Liver (tissue), 9 donors: Measurements from ENCODE around the gene LCMT1. TPM values are rescaled to one million over a fixed set of nuclear protein-coding genes. Genes with fewer than 3 reads are reported as not detected.
A peak's percentile ranks its signal among the peaks of the same experiment; 100 is the strongest.

Experiments
- DNase-seq: peaks from one replicate; pipeline ENCODE4 v3.0.0-alpha.2; 2017; ENCODE audit warnings: low spot score
- H3K27ac ChIP-seq, 2 donors: one replicate each; pipeline ENCODE4 v1.7.0; 2013; ENCODE audit warnings: inconsistent platforms in 2 of 2, low read length in 2 of 2, control low read depth in 1 of 2, low read depth in 1 of 2, mild to moderate bottlenecking in 1 of 2
- H3K27me3 ChIP-seq, 4 donors: one replicate each; pipeline versions ENCODE4 v1.6.1 to v1.7.0; 2013; ENCODE audit warnings: low read length in 3 of 4, inconsistent platforms in 1 of 4, mild to moderate bottlenecking in 1 of 4, moderate library complexity in 1 of 4; ENCODE audit not compliant: control insufficient read depth in 4 of 4, insufficient read depth in 4 of 4
- H3K36me3 ChIP-seq, 4 donors: one replicate each; pipeline versions ENCODE4 v1.6.1 to v1.7.0; 2013; ENCODE audit warnings: low read length in 3 of 4, mild to moderate bottlenecking in 3 of 4, low read depth in 1 of 4, moderate library complexity in 1 of 4; ENCODE audit not compliant: control insufficient read depth in 4 of 4, insufficient read depth in 3 of 4
- H3K4me1 ChIP-seq, 4 donors: one replicate each; pipeline versions ENCODE4 v1.6.1 to v1.7.0; 2013; ENCODE audit warnings: low read length in 3 of 4, mild to moderate bottlenecking in 3 of 4, moderate library complexity in 1 of 4; ENCODE audit not compliant: control insufficient read depth in 4 of 4, insufficient read depth in 4 of 4
- H3K4me3 ChIP-seq, 3 donors: one replicate each; pipeline versions ENCODE4 v1.6.1 to v1.7.0; 2013; ENCODE audit warnings: low read length in 3 of 3, control low read depth in 1 of 3, low read depth in 1 of 3, mild to moderate bottlenecking in 1 of 3
- H3K9ac ChIP-seq, 2 donors: one replicate each; pipeline ENCODE4 v1.7.0; 2013; ENCODE audit warnings: low read length in 2 of 2, mild to moderate bottlenecking in 2 of 2, moderate library complexity in 2 of 2, control low read depth in 1 of 2, low read depth in 1 of 2
- H3K9me3 ChIP-seq, 4 donors: one replicate each; pipeline versions ENCODE4 v1.6.1 to v1.7.0; 2013; ENCODE audit warnings: low read length in 3 of 4; ENCODE audit not compliant: control insufficient read depth in 4 of 4
- EGR1 ChIP-seq, 2 donors: IDR thresholded peaks; 2 replicates each; pipeline ENCODE4 v1.6.1; 2016 to 2018; ENCODE audit warnings: antibody characterized with exemption in 2 of 2, low read depth in 2 of 2
- FOXA1 ChIP-seq: IDR thresholded peaks from 2 replicates; pipeline ENCODE4 v1.6.1; 2016; ENCODE audit warnings: antibody characterized with exemption
- FOXA2 ChIP-seq: IDR thresholded peaks from 2 replicates; pipeline ENCODE4 v1.6.1; 2016; ENCODE audit warnings: antibody characterized with exemption
- GABPA ChIP-seq, 2 donors: IDR thresholded peaks in 1 of 2; conservative IDR thresholded peaks in 1 of 2; 2 replicates each; pipeline ENCODE4 v1.6.1; 2016; ENCODE audit warnings: antibody characterized with exemption in 2 of 2, mild to moderate bottlenecking in 1 of 2, moderate library complexity in 1 of 2
- HNF4A ChIP-seq, 2 donors: conservative IDR thresholded peaks; 2 replicates each; pipeline ENCODE4 v1.6.1; 2016; ENCODE audit warnings: antibody characterized with exemption in 2 of 2, mild to moderate bottlenecking in 2 of 2
- HNF4G ChIP-seq: IDR thresholded peaks from 2 replicates; pipeline ENCODE4 v1.6.1; 2016; ENCODE audit warnings: antibody characterized with exemption
- JUND ChIP-seq, 2 donors: IDR thresholded peaks; 2 replicates each; pipeline ENCODE4 v1.6.1; 2016; ENCODE audit warnings: antibody characterized with exemption in 2 of 2
- NR2F2 ChIP-seq: IDR thresholded peaks from 2 replicates; pipeline ENCODE4 v1.6.1; 2016; ENCODE audit warnings: antibody characterized with exemption
- RAD21 ChIP-seq, 2 donors: IDR thresholded peaks; 2 replicates each; pipeline ENCODE4 v1.6.1; 2016; ENCODE audit warnings: antibody characterized with exemption in 2 of 2, mild to moderate bottlenecking in 2 of 2
- RXRA ChIP-seq, 2 donors: IDR thresholded peaks; 2 replicates each; pipeline ENCODE4 v1.6.1; 2017 to 2018; ENCODE audit warnings: antibody characterized with exemption in 2 of 2, mild to moderate bottlenecking in 1 of 2
- SP1 ChIP-seq: IDR thresholded peaks from 2 replicates; pipeline ENCODE4 v1.6.1; 2018; ENCODE audit warnings: antibody characterized with exemption, mild to moderate bottlenecking
- TAF1 ChIP-seq: conservative IDR thresholded peaks from 2 replicates; pipeline ENCODE4 v1.6.1; 2016; ENCODE audit warnings: antibody characterized with exemption, mild to moderate bottlenecking
- YY1 ChIP-seq: IDR thresholded peaks from 2 replicates; pipeline ENCODE4 v1.6.1; 2016; ENCODE audit warnings: antibody characterized with exemption, mild to moderate bottlenecking
- WGBS: extraction: QIAGEN DNeasy Blood & Tissue Kit; methylation state at CpG from one replicate; pipeline ENCODE4 v1.1.7; 2013; 5-methylcytosine and 5-hydroxymethylcytosine counted together
- polyA plus RNA-seq, 2 donors: library from polyadenylated mRNA; stranded (reverse) in 1 of 2; unstranded in 1 of 2; fragments of 200-250 nt in 1 of 2; fragments of >200 nt in 1 of 2; fragmentation: Nextera tagmentation in 1 of 2; extraction: Ambion mirVana in 1 of 2; gene quantifications; one replicate each; pipeline versions ENCODE4 v1.2.1 to v1.2.3, GENCODE V29; 2013 to 2015
- total RNA-seq, 2 donors: library from RNA; depleted of rRNA; stranded (reverse); fragments of >200 nt; gene quantifications; one replicate each; pipeline ENCODE4 v1.2.3, GENCODE V29; 2014
- TF ChIP-seq, protein P1 (sequence below): fragments of 150-350 bp; IDR thresholded peaks from 2 replicates; pipeline ENCODE4 v1.5.1; 2017; ENCODE audit warnings: improper control_type of control experiment, low read depth, low read length; ENCODE audit not compliant: missing input control
- TF ChIP-seq, protein P2 (sequence below): IDR thresholded peaks from 2 replicates; pipeline ENCODE4 v1.6.1; 2016; ENCODE audit warnings: antibody characterized with exemption, mild to moderate bottlenecking
- TF ChIP-seq, protein P3 (sequence below): IDR thresholded peaks from 2 replicates; pipeline ENCODE4 v1.6.1; 2016; ENCODE audit warnings: antibody characterized with exemption
- TF ChIP-seq, protein P4 (sequence below): IDR thresholded peaks from 2 replicates; pipeline ENCODE4 v1.6.1; 2016; ENCODE audit warnings: antibody characterized with exemption
- TF ChIP-seq, protein P5 (sequence below): IDR thresholded peaks from 2 replicates; pipeline ENCODE4 v1.6.1; 2016; ENCODE audit warnings: antibody characterized with exemption
- donor health status: healthy.
- donor health status: healthy.
- donor health status: healthy.
- donor health status: healthy.
- donor health status: healthy.

The LCMT1 gene
- total and polyA plus RNA-seq, 4 donors: 4.8 to 8.2 (median 6.6) TPM

DNA sequence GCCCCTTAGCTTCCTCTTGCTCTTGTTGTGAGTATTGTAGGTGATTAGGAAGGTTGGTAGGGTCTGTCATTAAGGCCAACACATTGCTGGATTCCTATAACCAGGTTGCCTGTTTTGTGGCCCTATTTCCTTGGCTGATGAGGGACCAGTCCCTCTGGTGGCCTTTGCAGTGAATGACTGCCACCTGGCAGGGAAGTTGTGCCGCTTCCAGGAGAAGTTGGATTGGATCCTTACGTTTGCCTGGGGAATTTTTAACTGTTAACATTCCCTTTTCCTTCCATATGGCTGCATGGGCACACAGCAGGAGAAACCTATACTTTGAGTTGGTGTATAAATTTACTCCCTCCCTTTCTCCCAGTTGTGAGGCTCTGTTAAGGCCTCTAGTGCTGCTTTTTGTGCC lies 32.4 kb downstream of the LCMT1 start:
- Histone ChIP-seq H3K9ac (no peak overlapping the region), H3K9me3 (no peaks in the 10 kb centered on the region), H3K27ac (no peak overlapping the region), H3K36me3 (peaks cover 2 to 31% (median 14%) of the 10 kb centered on the region in 4 donors), H3K4me3 (no peak overlapping the region), H3K4me1 (no peaks in the 10 kb centered on the region), H3K27me3 (no peaks in the 10 kb centered on the region)
- WGBS: 29% methylated on average over 2 of the region's 2 CpGs
- peak; percentile 36 to 69 for TF ChIP-seq RAD21 (IDR thresholded peaks at IDR 0.05)
- TF ChIP-seq, protein P1, sequence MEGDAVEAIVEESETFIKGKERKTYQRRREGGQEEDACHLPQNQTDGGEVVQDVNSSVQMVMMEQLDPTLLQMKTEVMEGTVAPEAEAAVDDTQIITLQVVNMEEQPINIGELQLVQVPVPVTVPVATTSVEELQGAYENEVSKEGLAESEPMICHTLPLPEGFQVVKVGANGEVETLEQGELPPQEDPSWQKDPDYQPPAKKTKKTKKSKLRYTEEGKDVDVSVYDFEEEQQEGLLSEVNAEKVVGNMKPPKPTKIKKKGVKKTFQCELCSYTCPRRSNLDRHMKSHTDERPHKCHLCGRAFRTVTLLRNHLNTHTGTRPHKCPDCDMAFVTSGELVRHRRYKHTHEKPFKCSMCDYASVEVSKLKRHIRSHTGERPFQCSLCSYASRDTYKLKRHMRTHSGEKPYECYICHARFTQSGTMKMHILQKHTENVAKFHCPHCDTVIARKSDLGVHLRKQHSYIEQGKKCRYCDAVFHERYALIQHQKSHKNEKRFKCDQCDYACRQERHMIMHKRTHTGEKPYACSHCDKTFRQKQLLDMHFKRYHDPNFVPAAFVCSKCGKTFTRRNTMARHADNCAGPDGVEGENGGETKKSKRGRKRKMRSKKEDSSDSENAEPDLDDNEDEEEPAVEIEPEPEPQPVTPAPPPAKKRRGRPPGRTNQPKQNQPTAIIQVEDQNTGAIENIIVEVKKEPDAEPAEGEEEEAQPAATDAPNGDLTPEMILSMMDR: peak; percentile 34
- no peak for TF ChIP-seq HNF4G
- no peak for TF ChIP-seq NR2F2
- TF ChIP-seq, protein P2, sequence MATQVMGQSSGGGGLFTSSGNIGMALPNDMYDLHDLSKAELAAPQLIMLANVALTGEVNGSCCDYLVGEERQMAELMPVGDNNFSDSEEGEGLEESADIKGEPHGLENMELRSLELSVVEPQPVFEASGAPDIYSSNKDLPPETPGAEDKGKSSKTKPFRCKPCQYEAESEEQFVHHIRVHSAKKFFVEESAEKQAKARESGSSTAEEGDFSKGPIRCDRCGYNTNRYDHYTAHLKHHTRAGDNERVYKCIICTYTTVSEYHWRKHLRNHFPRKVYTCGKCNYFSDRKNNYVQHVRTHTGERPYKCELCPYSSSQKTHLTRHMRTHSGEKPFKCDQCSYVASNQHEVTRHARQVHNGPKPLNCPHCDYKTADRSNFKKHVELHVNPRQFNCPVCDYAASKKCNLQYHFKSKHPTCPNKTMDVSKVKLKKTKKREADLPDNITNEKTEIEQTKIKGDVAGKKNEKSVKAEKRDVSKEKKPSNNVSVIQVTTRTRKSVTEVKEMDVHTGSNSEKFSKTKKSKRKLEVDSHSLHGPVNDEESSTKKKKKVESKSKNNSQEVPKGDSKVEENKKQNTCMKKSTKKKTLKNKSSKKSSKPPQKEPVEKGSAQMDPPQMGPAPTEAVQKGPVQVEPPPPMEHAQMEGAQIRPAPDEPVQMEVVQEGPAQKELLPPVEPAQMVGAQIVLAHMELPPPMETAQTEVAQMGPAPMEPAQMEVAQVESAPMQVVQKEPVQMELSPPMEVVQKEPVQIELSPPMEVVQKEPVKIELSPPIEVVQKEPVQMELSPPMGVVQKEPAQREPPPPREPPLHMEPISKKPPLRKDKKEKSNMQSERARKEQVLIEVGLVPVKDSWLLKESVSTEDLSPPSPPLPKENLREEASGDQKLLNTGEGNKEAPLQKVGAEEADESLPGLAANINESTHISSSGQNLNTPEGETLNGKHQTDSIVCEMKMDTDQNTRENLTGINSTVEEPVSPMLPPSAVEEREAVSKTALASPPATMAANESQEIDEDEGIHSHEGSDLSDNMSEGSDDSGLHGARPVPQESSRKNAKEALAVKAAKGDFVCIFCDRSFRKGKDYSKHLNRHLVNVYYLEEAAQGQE: no peak
- TF ChIP-seq, protein P3, sequence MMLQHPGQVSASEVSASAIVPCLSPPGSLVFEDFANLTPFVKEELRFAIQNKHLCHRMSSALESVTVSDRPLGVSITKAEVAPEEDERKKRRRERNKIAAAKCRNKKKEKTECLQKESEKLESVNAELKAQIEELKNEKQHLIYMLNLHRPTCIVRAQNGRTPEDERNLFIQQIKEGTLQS: no peak
- DNase-seq: no peak

DNA sequence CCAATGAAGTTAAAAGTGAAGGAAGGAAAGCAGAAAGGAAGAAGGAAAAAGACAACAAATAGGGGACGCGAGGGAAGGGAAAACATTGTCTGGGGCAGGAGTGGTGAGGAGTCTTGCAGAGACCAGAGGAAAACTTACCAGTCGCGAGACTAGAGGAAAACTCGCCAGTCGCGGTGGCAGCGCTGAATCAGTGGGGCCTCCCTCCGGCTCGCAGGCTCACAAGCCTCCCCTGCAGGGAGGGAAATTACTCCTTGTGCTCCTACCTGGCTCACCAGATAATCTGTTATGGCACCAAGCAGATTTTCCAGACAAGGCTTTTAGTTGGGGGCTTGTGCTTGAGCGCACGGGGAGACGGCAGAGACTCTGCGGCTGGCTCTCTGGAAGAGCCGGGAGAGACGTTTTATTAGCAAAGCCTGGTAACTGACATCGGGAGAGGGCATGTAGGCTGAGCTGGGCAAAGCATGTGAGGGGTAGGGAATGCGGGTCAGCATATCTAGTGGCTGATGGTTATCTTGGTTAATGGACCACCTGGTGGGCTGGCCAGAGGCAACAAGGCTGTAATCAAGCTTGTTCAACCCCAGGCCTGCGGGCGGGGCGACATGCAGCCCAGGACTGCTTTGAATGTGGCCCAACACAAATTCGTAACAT lies 37.1 kb downstream of the LCMT1 start:
- peaks cover 0 to 17% (median 7%) of the 10 kb centered on the region in 4 donors for H3K36me3 ChIP-seq
- H3K27me3 ChIP-seq: no peaks in the 10 kb centered on the region
- no peak overlapping the region for H3K9ac ChIP-seq
- WGBS: 94% methylated on average over 22 of the region's 22 CpGs
- no peak for DNase-seq
- no peaks in the 10 kb centered on the region for H3K9me3 ChIP-seq
- no peak overlapping the region for H3K27ac ChIP-seq
- no peaks in the 10 kb centered on the region for H3K4me1 ChIP-seq
- H3K4me3 ChIP-seq: no peak overlapping the region
- no peak for TF ChIP-seq TAF1
- no peak for TF ChIP-seq YY1
- TF ChIP-seq FOXA1: no peak
- no peak for TF ChIP-seq NR2F2
- TF ChIP-seq, protein P4, sequence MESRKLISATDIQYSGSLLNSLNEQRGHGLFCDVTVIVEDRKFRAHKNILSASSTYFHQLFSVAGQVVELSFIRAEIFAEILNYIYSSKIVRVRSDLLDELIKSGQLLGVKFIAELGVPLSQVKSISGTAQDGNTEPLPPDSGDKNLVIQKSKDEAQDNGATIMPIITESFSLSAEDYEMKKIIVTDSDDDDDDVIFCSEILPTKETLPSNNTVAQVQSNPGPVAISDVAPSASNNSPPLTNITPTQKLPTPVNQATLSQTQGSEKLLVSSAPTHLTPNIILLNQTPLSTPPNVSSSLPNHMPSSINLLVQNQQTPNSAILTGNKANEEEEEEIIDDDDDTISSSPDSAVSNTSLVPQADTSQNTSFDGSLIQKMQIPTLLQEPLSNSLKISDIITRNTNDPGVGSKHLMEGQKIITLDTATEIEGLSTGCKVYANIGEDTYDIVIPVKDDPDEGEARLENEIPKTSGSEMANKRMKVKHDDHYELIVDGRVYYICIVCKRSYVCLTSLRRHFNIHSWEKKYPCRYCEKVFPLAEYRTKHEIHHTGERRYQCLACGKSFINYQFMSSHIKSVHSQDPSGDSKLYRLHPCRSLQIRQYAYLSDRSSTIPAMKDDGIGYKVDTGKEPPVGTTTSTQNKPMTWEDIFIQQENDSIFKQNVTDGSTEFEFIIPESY: no peak
- no peak for TF ChIP-seq EGR1 (IDR thresholded peaks at IDR 0.05; ENCODE audit: low read depth in 2 of 2)
- TF ChIP-seq JUND (IDR thresholded peaks at IDR 0.05): no peak
- TF ChIP-seq HNF4G: no peak
- no peak for TF ChIP-seq SP1
- TF ChIP-seq, protein P2: no peak
- TF ChIP-seq, protein P5, sequence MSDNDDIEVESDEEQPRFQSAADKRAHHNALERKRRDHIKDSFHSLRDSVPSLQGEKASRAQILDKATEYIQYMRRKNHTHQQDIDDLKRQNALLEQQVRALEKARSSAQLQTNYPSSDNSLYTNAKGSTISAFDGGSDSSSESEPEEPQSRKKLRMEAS: no peak
- no peak for TF ChIP-seq GABPA (IDR thresholded peaks at IDR 0.05 in 1 of 2, conservative IDR thresholded peaks at IDR 0.05 in 1 of 2)
- no peak for TF ChIP-seq RXRA (IDR thresholded peaks at IDR 0.05)
- TF ChIP-seq, protein P3: no peak
- TF ChIP-seq HNF4A (conservative IDR thresholded peaks at IDR 0.05): no peak
- TF ChIP-seq FOXA2: no peak
